Femur (tissue), 1 donor: Measurements from ENCODE around the gene ELP4.

Experiments used
- DNase-seq: peaks from one replicate; pipeline ENCODE4 v3.0.0-alpha.2; 2017

Gene ELP4

GRCh38 chr11:31813391-31814175, 304.0 kb downstream of the ELP4 start:
- DNase-seq = peak; percentile 17

GRCh38 chr11:31814176-31814868, 304.8 kb downstream of the ELP4 start:
- peak; percentile 16 for DNase-seq

GRCh38 chr11:31815711-31816467, 306.3 kb downstream of the ELP4 start:
- DNase-seq = peak; percentile 21

- peak; percentile 18 for DNase-seq
Measured at GRCh38 chr11:31816468-31817053, 307.0 kb downstream of the ELP4 start.

- peak; percentile 21 for DNase-seq
Measured at GRCh38 chr11:31817054-31817620, 307.6 kb downstream of the ELP4 start.

- DNase-seq = peak; percentile 28
Measured at GRCh38 chr11:31817621-31818424, 308.3 kb downstream of the ELP4 start.

- DNase-seq = peak; percentile 11
Measured at GRCh38 chr11:31818425-31818755, 308.8 kb downstream of the ELP4 start.

GRCh38 chr11:31818874-31819331, 309.3 kb downstream of the ELP4 start:
- DNase-seq = no peak

- DNase-seq = peak; percentile 15
Measured at GRCh38 chr11:31819621-31820437, 310.3 kb downstream of the ELP4 start.

- DNase-seq = peak; percentile 17
Measured at GRCh38 chr11:31820438-31820818, 310.9 kb downstream of the ELP4 start.

GRCh38 chr11:31821235-31821764, 311.7 kb downstream of the ELP4 start:
- DNase-seq = no peak

- DNase-seq = no peak
Measured at GRCh38 chr11:31821766-31822165, 312.2 kb downstream of the ELP4 start.

- no peak for DNase-seq
Measured at GRCh38 chr11:31822175-31822926, 312.8 kb downstream of the ELP4 start.

GRCh38 chr11:31822927-31823643, 313.5 kb downstream of the ELP4 start:
- DNase-seq = peak; percentile 8

- no peak for DNase-seq
Measured at GRCh38 chr11:31823644-31824331, 314.2 kb downstream of the ELP4 start.

- no peak for DNase-seq
Measured at GRCh38 chr11:31824332-31824878, 314.8 kb downstream of the ELP4 start.

GRCh38 chr11:31824879-31825837, 315.6 kb downstream of the ELP4 start:
- peak; percentile 15 for DNase-seq
